Coronary artery (tissue), 2 donors: Measurements from ENCODE around the gene ZFC3H1.

Source experiments
- DNase-seq: peaks from one replicate; pipeline ENCODE4 v3.0.0-alpha.2; 2017; ENCODE audit warnings: low spot score
- H3K27ac ChIP-seq, 2 donors: fragments of 200-600 bp; sonication (generic); one replicate each; pipeline ENCODE4 v1.5.1; 2016 to 2019
- H3K4me3 ChIP-seq: fragments of 200-600 bp; sonication (generic); 2 replicates; pipeline ENCODE4 v1.5.1; 2016; ENCODE audit warnings: mild to moderate bottlenecking, moderate library complexity
- CTCF ChIP-seq: fragments of 200-600 bp; sonication (generic); IDR thresholded peaks from one replicate; pipeline ENCODE4 v1.5.1; 2019; ENCODE audit warnings: antibody characterized with exemption

The ZFC3H1 gene

GRCh38 chr12:71565535-71565934 lies 98.1 kb downstream of the ZFC3H1 start:
- TF ChIP-seq CTCF: no peak

GRCh38 chr12:71562676-71563595 lies 100.7 kb downstream of the ZFC3H1 start:
- no peak overlapping the region for H3K4me3 ChIP-seq
- DNase-seq: no peak
- TF ChIP-seq CTCF: no peak
- H3K27ac ChIP-seq: no peak overlapping the region

More at GRCh38 chr12:71565535-71565934, 98.1 kb downstream of the ZFC3H1 start:
- no peak overlapping the region for H3K27ac ChIP-seq
- DNase-seq: no peak
- H3K4me3 ChIP-seq: no peak overlapping the region
